ENCODE measurements around the gene PLCL2. TPM values are rescaled to one million over a fixed set of nuclear protein-coding genes. Genes with fewer than 3 reads are reported as not detected.

PLCL2 gene
- total RNA-seq, 1 donor from 2014 or later = 0.85 TPM

DNA sequence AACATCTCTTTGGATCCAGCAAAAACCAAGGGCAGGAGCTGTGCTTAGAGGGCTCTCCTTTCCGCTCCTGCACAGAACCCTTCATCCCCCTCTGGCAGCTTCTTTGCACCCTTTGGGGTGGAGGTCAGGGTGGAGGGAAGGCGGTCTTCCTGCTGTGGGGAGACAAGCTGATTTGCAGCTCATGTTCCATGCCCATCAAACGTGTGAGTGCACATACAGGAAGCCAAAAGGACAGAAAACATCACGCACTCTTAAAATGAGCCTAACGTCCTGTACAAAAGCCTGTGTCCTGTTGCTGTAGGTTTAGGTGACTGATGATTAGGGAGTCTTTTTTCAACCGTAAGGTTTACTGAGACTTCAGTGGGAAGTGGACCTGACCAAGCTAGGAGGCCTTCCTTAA is 195.2 kb downstream of the PLCL2 start:
- TF ChIP-seq, protein P1, sequence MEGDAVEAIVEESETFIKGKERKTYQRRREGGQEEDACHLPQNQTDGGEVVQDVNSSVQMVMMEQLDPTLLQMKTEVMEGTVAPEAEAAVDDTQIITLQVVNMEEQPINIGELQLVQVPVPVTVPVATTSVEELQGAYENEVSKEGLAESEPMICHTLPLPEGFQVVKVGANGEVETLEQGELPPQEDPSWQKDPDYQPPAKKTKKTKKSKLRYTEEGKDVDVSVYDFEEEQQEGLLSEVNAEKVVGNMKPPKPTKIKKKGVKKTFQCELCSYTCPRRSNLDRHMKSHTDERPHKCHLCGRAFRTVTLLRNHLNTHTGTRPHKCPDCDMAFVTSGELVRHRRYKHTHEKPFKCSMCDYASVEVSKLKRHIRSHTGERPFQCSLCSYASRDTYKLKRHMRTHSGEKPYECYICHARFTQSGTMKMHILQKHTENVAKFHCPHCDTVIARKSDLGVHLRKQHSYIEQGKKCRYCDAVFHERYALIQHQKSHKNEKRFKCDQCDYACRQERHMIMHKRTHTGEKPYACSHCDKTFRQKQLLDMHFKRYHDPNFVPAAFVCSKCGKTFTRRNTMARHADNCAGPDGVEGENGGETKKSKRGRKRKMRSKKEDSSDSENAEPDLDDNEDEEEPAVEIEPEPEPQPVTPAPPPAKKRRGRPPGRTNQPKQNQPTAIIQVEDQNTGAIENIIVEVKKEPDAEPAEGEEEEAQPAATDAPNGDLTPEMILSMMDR (IDR thresholded peaks at IDR 0.05) = no peak
- H3K27me3 Mint-ChIP-seq (ENCODE audit: low read depth) = no peaks in the 10 kb centered on the region
- peaks cover 10% of the 10 kb centered on the region for H3K9me3 Mint-ChIP-seq (ENCODE audit: low read depth)
- H3K4me3 Mint-ChIP-seq (ENCODE audit: unreplicated experiment) = no peak overlapping the region
- H3K36me3 Mint-ChIP-seq (ENCODE audit: low read depth) = no peaks in the 10 kb centered on the region
- no peak overlapping the region for H3K27ac Mint-ChIP-seq (ENCODE audit: unreplicated experiment)
- no peaks in the 10 kb centered on the region for H3K4me1 Mint-ChIP-seq (ENCODE audit: low read depth)
- DNase-seq (ENCODE audit: low spot score) = no peak

- TF ChIP-seq, protein P1 (IDR thresholded peaks at IDR 0.05) = no peak
- no peak for DNase-seq (ENCODE audit: low spot score)
- Mint-ChIP-seq H3K27ac (ENCODE audit: unreplicated experiment) (no peak overlapping the region), H3K27me3 (ENCODE audit: low read depth) (no peaks in the 10 kb centered on the region), H3K9me3 (ENCODE audit: low read depth) (peaks cover 15% of the 10 kb centered on the region), H3K36me3 (ENCODE audit: low read depth) (peaks cover 3% of the 10 kb centered on the region), H3K4me1 (ENCODE audit: low read depth) (no peaks in the 10 kb centered on the region), H3K4me3 (ENCODE audit: unreplicated experiment) (no peak overlapping the region)
These were observed 196.8 kb downstream of the PLCL2 start for GRCh38 chr3:17081520-17081919.

- H3K4me3 Mint-ChIP-seq (ENCODE audit: unreplicated experiment) = no peak overlapping the region
- DNase-seq (ENCODE audit: low spot score) = no peak
- H3K27ac Mint-ChIP-seq (ENCODE audit: unreplicated experiment) = no peak overlapping the region
- peaks cover 12% of the 10 kb centered on the region for H3K9me3 Mint-ChIP-seq (ENCODE audit: low read depth)
- TF ChIP-seq, protein P1 (IDR thresholded peaks at IDR 0.05) = no peak
- H3K36me3 Mint-ChIP-seq (ENCODE audit: low read depth) = peaks cover 3% of the 10 kb centered on the region
- H3K4me1 Mint-ChIP-seq (ENCODE audit: low read depth) = peaks cover 20% of the 10 kb centered on the region
- no peaks in the 10 kb centered on the region for H3K27me3 Mint-ChIP-seq (ENCODE audit: low read depth)
These were observed 202.8 kb downstream of the PLCL2 start for GRCh38 chr3:17087509-17087908.

- H3K4me1 Mint-ChIP-seq (ENCODE audit: low read depth) = peaks cover 20% of the 10 kb centered on the region
- peaks cover 3% of the 10 kb centered on the region for H3K36me3 Mint-ChIP-seq (ENCODE audit: low read depth)
- H3K4me3 Mint-ChIP-seq (ENCODE audit: unreplicated experiment) = no peak overlapping the region
- TF ChIP-seq, protein P1 (IDR thresholded peaks at IDR 0.05) = no peak
- DNase-seq (ENCODE audit: low spot score) = no peak
- no peaks in the 10 kb centered on the region for H3K27me3 Mint-ChIP-seq (ENCODE audit: low read depth)
- H3K27ac Mint-ChIP-seq (ENCODE audit: unreplicated experiment) = no peak overlapping the region
- peaks cover 12% of the 10 kb centered on the region for H3K9me3 Mint-ChIP-seq (ENCODE audit: low read depth)
These were observed 203.3 kb downstream of the PLCL2 start for GRCh38 chr3:17088017-17088416.

GRCh38 chr3:17088602-17089313 is 204.0 kb downstream of the PLCL2 start:
- Mint-ChIP-seq H3K27ac (ENCODE audit: unreplicated experiment) (no peak overlapping the region), H3K9me3 (ENCODE audit: low read depth) (peaks cover 12% of the 10 kb centered on the region), H3K27me3 (ENCODE audit: low read depth) (no peaks in the 10 kb centered on the region), H3K4me1 (ENCODE audit: low read depth) (peaks cover 20% of the 10 kb centered on the region), H3K36me3 (ENCODE audit: low read depth) (peaks cover 3% of the 10 kb centered on the region), H3K4me3 (ENCODE audit: unreplicated experiment) (no peak overlapping the region)
- DNase-seq (ENCODE audit: low spot score) = no peak
- TF ChIP-seq, protein P1 (IDR thresholded peaks at IDR 0.05) = no peak
